IPS DF 4.7 (cell line): ENCODE data around the gene NEURL1.

ENCODE experiments used
- DNase-seq: peaks from one replicate; pipeline ENCODE4 v3.0.0-alpha.2; 2013; ENCODE audit warnings: low spot score; ENCODE audit errors: extremely low read depth

The NEURL1 gene

GRCh38 chr10:103493362-103493915, at the start of gene NEURL1:
Gene NEURL1, plus strand, starts transcription at chr10:103493705. Its CDS starts 683 bp downstream, at chr10:103494388.
- DNase-seq: no peak

GRCh38 chr10:103444478-103444877, 49.0 kb upstream of the NEURL1 start:
- no peak for DNase-seq

- DNase-seq: no peak
Measured at GRCh38 chr10:103445366-103445765, 48.1 kb upstream of the NEURL1 start.

GRCh38 chr10:103445767-103446567, 47.5 kb upstream of the NEURL1 start:
- no peak for DNase-seq

GRCh38 chr10:103447187-103447586, 46.3 kb upstream of the NEURL1 start:
- DNase-seq: no peak

- DNase-seq: no peak
Measured at GRCh38 chr10:103448746-103449145, 44.8 kb upstream of the NEURL1 start.

GRCh38 chr10:103449208-103450144, 44.0 kb upstream of the NEURL1 start:
- DNase-seq: no peak

GRCh38 chr10:103450201-103450695, 43.3 kb upstream of the NEURL1 start:
- DNase-seq: no peak

- DNase-seq: no peak
Measured at GRCh38 chr10:103451091-103451813, 42.3 kb upstream of the NEURL1 start.

GRCh38 chr10:103451831-103452505, 41.5 kb upstream of the NEURL1 start, which contains the start of gene CALHM2:
Gene CALHM2, minus strand, starts transcription at chr10:103452370. Its CDS starts 2,429 bp downstream, at chr10:103449941.
- no peak for DNase-seq

GRCh38 chr10:103452506-103453230, 40.8 kb upstream of the NEURL1 start:
- DNase-seq: no peak

GRCh38 chr10:103454026-103454425, 39.5 kb upstream of the NEURL1 start:
- no peak for DNase-seq

GRCh38 chr10:103455235-103455634, 38.3 kb upstream of the NEURL1 start:
- DNase-seq: no peak

- DNase-seq: no peak
Measured at GRCh38 chr10:103456074-103456660, 37.3 kb upstream of the NEURL1 start.

- no peak for DNase-seq
Measured at GRCh38 chr10:103457176-103457712, 36.3 kb upstream of the NEURL1 start.

GRCh38 chr10:103457896-103458583, 35.5 kb upstream of the NEURL1 start:
- no peak for DNase-seq

- DNase-seq: no peak
Measured at GRCh38 chr10:103458720-103459119, 34.8 kb upstream of the NEURL1 start, which contains the start of gene CALHM1. Gene CALHM1, minus strand, starts transcription at chr10:103458900. Its CDS starts 149 bp downstream, at chr10:103458751.

- no peak for DNase-seq
Measured at GRCh38 chr10:103459615-103460014, 33.9 kb upstream of the NEURL1 start.
